HG03175 (cell line): ENCODE data around the gene CREBL2.
"Not testable (repeated sequence)": the region's sequence is repeated elsewhere in the genome, so short reads cannot be mapped to it uniquely, and the experiment has no call there.

Experiments used
- ATAC-seq: cut with Tn5 transposase; IDR thresholded peaks from one replicate; pipeline ENCODE4 v1.9.1; 2021; ENCODE audit warnings: mild to moderate bottlenecking, moderate library complexity; ENCODE audit not compliant: unreplicated experiment

CREBL2 gene

GRCh38 chr12:12596598-12596997 is 15.1 kb upstream of the CREBL2 start:
- not testable (repeated sequence) for ATAC-seq

GRCh38 chr12:12598864-12599263 is 12.8 kb upstream of the CREBL2 start:
- ATAC-seq, result no peak

GRCh38 chr12:12599750-12600643 is 11.7 kb upstream of the CREBL2 start:
- ATAC-seq, result no peak

GRCh38 chr12:12600659-12601058 is 11.0 kb upstream of the CREBL2 start:
- no peak for ATAC-seq

GRCh38 chr12:12604740-12605139 is 6.9 kb upstream of the CREBL2 start:
- no peak for ATAC-seq

- no peak for ATAC-seq
These were observed 4.7 kb upstream of the CREBL2 start for GRCh38 chr12:12606781-12607589.

- ATAC-seq, result no peak
These were observed 3.1 kb upstream of the CREBL2 start for GRCh38 chr12:12608557-12608957.

- no peak for ATAC-seq
These were observed 2.0 kb upstream of the CREBL2 start for GRCh38 chr12:12609692-12610091.

GRCh38 chr12:12610711-12611110 is 965 bp upstream of the CREBL2 start:
- ATAC-seq, result no peak

- no peak for ATAC-seq
These were observed 682 bp downstream of the CREBL2 start for GRCh38 chr12:12612358-12612757.

- ATAC-seq, result no peak
These were observed 1.7 kb downstream of the CREBL2 start for GRCh38 chr12:12613344-12613743.

- no peak for ATAC-seq
These were observed 2.7 kb downstream of the CREBL2 start for GRCh38 chr12:12614342-12614741.

- ATAC-seq, result no peak
These were observed 5.0 kb downstream of the CREBL2 start for GRCh38 chr12:12616512-12617310.

GRCh38 chr12:12618064-12618463 is 6.4 kb downstream of the CREBL2 start:
- not testable (repeated sequence) for ATAC-seq

- no peak for ATAC-seq
These were observed 9.1 kb downstream of the CREBL2 start for GRCh38 chr12:12620730-12621315.

- no peak for ATAC-seq
These were observed 10.7 kb downstream of the CREBL2 start for GRCh38 chr12:12622418-12622817.

GRCh38 chr12:12624498-12624992 is 12.9 kb downstream of the CREBL2 start:
- ATAC-seq, result no peak

GRCh38 chr12:12626471-12626870 is 14.8 kb downstream of the CREBL2 start:
- no peak for ATAC-seq

- ATAC-seq, result no peak
These were observed 15.7 kb downstream of the CREBL2 start for GRCh38 chr12:12627308-12627827.

GRCh38 chr12:12628013-12628412 is 16.3 kb downstream of the CREBL2 start:
- no peak for ATAC-seq
